K562 (cell line): ENCODE results near the gene KSR2.

Experiments
- CREBBP ChIP-seq: IDR thresholded peaks from one replicate; pipeline ENCODE4 v1.6.1; 2012; ENCODE audit warnings: low read depth, mild to moderate bottlenecking, control low read depth, inconsistent platforms, low read length
- EWSR1 ChIP-seq: fragments of 450-650 bp; IDR thresholded peaks from 2 replicates; pipeline ENCODE4 v1.6.1; 2018; ENCODE audit warnings: borderline replicate concordance, mild to moderate bottlenecking, low read depth, moderate library complexity; ENCODE audit not compliant: partially characterized antibody
- POLR2A ChIP-seq: fragments of 450-650 bp; conservative IDR thresholded peaks from 2 replicates; pipeline ENCODE4 v1.6.1; 2016
- PRPF4 ChIP-seq: fragments of 200-400 bp; formaldehyde crosslinking; IDR thresholded peaks from one replicate; pipeline ENCODE4 v1.6.1; 2017; ENCODE audit warnings: low read length, low read depth, mild to moderate bottlenecking; ENCODE audit not compliant: insufficient read depth, poor library complexity, severe bottlenecking
- ZFP1 ChIP-seq: fragments of 450-650 bp; formaldehyde crosslinking; IDR thresholded peaks from 2 replicates; pipeline ENCODE4 v1.4.0; 2020; ENCODE audit warnings: mild to moderate bottlenecking, mixed read lengths

GRCh38 chr12:117580015-117580717, 388.6 kb downstream of the KSR2 start:
- TF ChIP-seq PRPF4 (no peak), EWSR1 (no peak), POLR2A (no peak), CREBBP (no peak), ZFP1 (no peak)
